ENCODE data around the gene BPIFA1.

The BPIFA1 gene

GRCh38 chr20:33224399-33224798 lies 11.4 kb upstream of the BPIFA1 start:
- H3K36me3 ChIP-seq (ENCODE audit: control insufficient read depth, insufficient read depth, low read length), result no peaks in the 10 kb centered on the region
- no peak overlapping the region for H3K9ac ChIP-seq (ENCODE audit: low read length)
- H3K4me1 ChIP-seq (ENCODE audit: control insufficient read depth, insufficient read depth, low read length), result no peaks in the 10 kb centered on the region
- H3K9me3 ChIP-seq (ENCODE audit: control insufficient read depth, low read length), result no peaks in the 10 kb centered on the region
- H3K27me3 ChIP-seq (ENCODE audit: control insufficient read depth, insufficient read depth, low read length), result no peaks in the 10 kb centered on the region
- no peak overlapping the region for H3K4me3 ChIP-seq (ENCODE audit: low read length)

- Histone ChIP-seq H3K9me3 (ENCODE audit: control insufficient read depth, low read length) (no peaks in the 10 kb centered on the region), H3K27me3 (ENCODE audit: control insufficient read depth, insufficient read depth, low read length) (peaks cover 2% of the 10 kb centered on the region), H3K9ac (ENCODE audit: low read length) (no peak overlapping the region), H3K4me3 (ENCODE audit: low read length) (no peak overlapping the region), H3K4me1 (ENCODE audit: control insufficient read depth, insufficient read depth, low read length) (no peaks in the 10 kb centered on the region), H3K36me3 (ENCODE audit: control insufficient read depth, insufficient read depth, low read length) (no peaks in the 10 kb centered on the region)
Observed at GRCh38 chr20:33229843-33230242, 6.0 kb upstream of the BPIFA1 start.

GRCh38 chr20:33231237-33231636 lies 4.6 kb upstream of the BPIFA1 start:
- H3K4me1 ChIP-seq (ENCODE audit: control insufficient read depth, insufficient read depth, low read length), result no peaks in the 10 kb centered on the region
- no peaks in the 10 kb centered on the region for H3K9me3 ChIP-seq (ENCODE audit: control insufficient read depth, low read length)
- H3K4me3 ChIP-seq (ENCODE audit: low read length), result no peak overlapping the region
- no peaks in the 10 kb centered on the region for H3K36me3 ChIP-seq (ENCODE audit: control insufficient read depth, insufficient read depth, low read length)
- H3K27me3 ChIP-seq (ENCODE audit: control insufficient read depth, insufficient read depth, low read length), result peaks cover 2% of the 10 kb centered on the region
- no peak overlapping the region for H3K9ac ChIP-seq (ENCODE audit: low read length)

GRCh38 chr20:33232486-33233072 lies 3.2 kb upstream of the BPIFA1 start:
- H3K4me3 ChIP-seq (ENCODE audit: low read length), result no peak overlapping the region
- H3K36me3 ChIP-seq (ENCODE audit: control insufficient read depth, insufficient read depth, low read length), result no peaks in the 10 kb centered on the region
- no peaks in the 10 kb centered on the region for H3K4me1 ChIP-seq (ENCODE audit: control insufficient read depth, insufficient read depth, low read length)
- no peak overlapping the region for H3K9ac ChIP-seq (ENCODE audit: low read length)
- peaks cover 6% of the 10 kb centered on the region for H3K27me3 ChIP-seq (ENCODE audit: control insufficient read depth, insufficient read depth, low read length)
- no peaks in the 10 kb centered on the region for H3K9me3 ChIP-seq (ENCODE audit: control insufficient read depth, low read length)

- Histone ChIP-seq H3K9me3 (ENCODE audit: control insufficient read depth, low read length) (no peaks in the 10 kb centered on the region), H3K27me3 (ENCODE audit: control insufficient read depth, insufficient read depth, low read length) (peaks cover 6% of the 10 kb centered on the region), H3K4me3 (ENCODE audit: low read length) (no peak overlapping the region), H3K36me3 (ENCODE audit: control insufficient read depth, insufficient read depth, low read length) (no peaks in the 10 kb centered on the region), H3K9ac (ENCODE audit: low read length) (no peak overlapping the region), H3K4me1 (ENCODE audit: control insufficient read depth, insufficient read depth, low read length) (no peaks in the 10 kb centered on the region)
Observed at GRCh38 chr20:33233129-33233774, 2.5 kb upstream of the BPIFA1 start.

GRCh38 chr20:33234050-33234449 lies 1.7 kb upstream of the BPIFA1 start:
- H3K9me3 ChIP-seq (ENCODE audit: control insufficient read depth, low read length), result no peaks in the 10 kb centered on the region
- no peaks in the 10 kb centered on the region for H3K4me1 ChIP-seq (ENCODE audit: control insufficient read depth, insufficient read depth, low read length)
- H3K36me3 ChIP-seq (ENCODE audit: control insufficient read depth, insufficient read depth, low read length), result no peaks in the 10 kb centered on the region
- peaks cover 6% of the 10 kb centered on the region for H3K27me3 ChIP-seq (ENCODE audit: control insufficient read depth, insufficient read depth, low read length)
- H3K9ac ChIP-seq (ENCODE audit: low read length), result no peak overlapping the region
- H3K4me3 ChIP-seq (ENCODE audit: low read length), result no peak overlapping the region

- Histone ChIP-seq H3K9me3 (ENCODE audit: control insufficient read depth, low read length) (no peaks in the 10 kb centered on the region), H3K4me3 (ENCODE audit: low read length) (no peak overlapping the region), H3K9ac (ENCODE audit: low read length) (no peak overlapping the region), H3K27me3 (ENCODE audit: control insufficient read depth, insufficient read depth, low read length) (peaks cover 6% of the 10 kb centered on the region), H3K36me3 (ENCODE audit: control insufficient read depth, insufficient read depth, low read length) (no peaks in the 10 kb centered on the region), H3K4me1 (ENCODE audit: control insufficient read depth, insufficient read depth, low read length) (no peaks in the 10 kb centered on the region)
Observed at GRCh38 chr20:33236351-33236750, 555 bp downstream of the BPIFA1 start.

- H3K9me3 ChIP-seq (ENCODE audit: control insufficient read depth, low read length), result no peaks in the 10 kb centered on the region
- H3K36me3 ChIP-seq (ENCODE audit: control insufficient read depth, insufficient read depth, low read length), result no peaks in the 10 kb centered on the region
- peaks cover 5% of the 10 kb centered on the region for H3K27me3 ChIP-seq (ENCODE audit: control insufficient read depth, insufficient read depth, low read length)
- H3K4me1 ChIP-seq (ENCODE audit: control insufficient read depth, insufficient read depth, low read length), result no peaks in the 10 kb centered on the region
- H3K4me3 ChIP-seq (ENCODE audit: low read length), result no peak overlapping the region
- no peak overlapping the region for H3K9ac ChIP-seq (ENCODE audit: low read length)
Observed at GRCh38 chr20:33237989-33238388, 2.2 kb downstream of the BPIFA1 start.

GRCh38 chr20:33239418-33239817 lies 3.6 kb downstream of the BPIFA1 start:
- Histone ChIP-seq H3K4me1 (ENCODE audit: control insufficient read depth, insufficient read depth, low read length) (no peaks in the 10 kb centered on the region), H3K9ac (ENCODE audit: low read length) (no peak overlapping the region), H3K4me3 (ENCODE audit: low read length) (no peak overlapping the region), H3K36me3 (ENCODE audit: control insufficient read depth, insufficient read depth, low read length) (no peaks in the 10 kb centered on the region), H3K27me3 (ENCODE audit: control insufficient read depth, insufficient read depth, low read length) (peaks cover 4% of the 10 kb centered on the region), H3K9me3 (ENCODE audit: control insufficient read depth, low read length) (no peaks in the 10 kb centered on the region)

- H3K4me3 ChIP-seq (ENCODE audit: low read length), result no peak overlapping the region
- H3K9me3 ChIP-seq (ENCODE audit: control insufficient read depth, low read length), result no peaks in the 10 kb centered on the region
- no peaks in the 10 kb centered on the region for H3K36me3 ChIP-seq (ENCODE audit: control insufficient read depth, insufficient read depth, low read length)
- peaks cover 4% of the 10 kb centered on the region for H3K27me3 ChIP-seq (ENCODE audit: control insufficient read depth, insufficient read depth, low read length)
- H3K4me1 ChIP-seq (ENCODE audit: control insufficient read depth, insufficient read depth, low read length), result no peaks in the 10 kb centered on the region
- H3K9ac ChIP-seq (ENCODE audit: low read length), result no peak overlapping the region
Observed at GRCh38 chr20:33239979-33240736, 4.4 kb downstream of the BPIFA1 start.

- Histone ChIP-seq H3K9me3 (ENCODE audit: control insufficient read depth, low read length) (no peaks in the 10 kb centered on the region), H3K9ac (ENCODE audit: low read length) (no peak overlapping the region), H3K4me1 (ENCODE audit: control insufficient read depth, insufficient read depth, low read length) (no peaks in the 10 kb centered on the region), H3K4me3 (ENCODE audit: low read length) (no peak overlapping the region), H3K27me3 (ENCODE audit: control insufficient read depth, insufficient read depth, low read length) (peaks cover 4% of the 10 kb centered on the region), H3K36me3 (ENCODE audit: control insufficient read depth, insufficient read depth, low read length) (no peaks in the 10 kb centered on the region)
Observed at GRCh38 chr20:33240923-33241322, 5.1 kb downstream of the BPIFA1 start.

GRCh38 chr20:33242319-33243100 lies 6.7 kb downstream of the BPIFA1 start:
- no peak overlapping the region for H3K9ac ChIP-seq (ENCODE audit: low read length)
- no peak overlapping the region for H3K4me3 ChIP-seq (ENCODE audit: low read length)
- no peaks in the 10 kb centered on the region for H3K36me3 ChIP-seq (ENCODE audit: control insufficient read depth, insufficient read depth, low read length)
- H3K4me1 ChIP-seq (ENCODE audit: control insufficient read depth, insufficient read depth, low read length), result no peaks in the 10 kb centered on the region
- H3K9me3 ChIP-seq (ENCODE audit: control insufficient read depth, low read length), result no peaks in the 10 kb centered on the region
- no peaks in the 10 kb centered on the region for H3K27me3 ChIP-seq (ENCODE audit: control insufficient read depth, insufficient read depth, low read length)

All from mucosa of stomach (tissue), 1 donor.